ENCODE measurements around the gene DNAH14.
"Not testable (repeated sequence)": the region's sequence is repeated elsewhere in the genome, so short reads cannot be mapped to it uniquely, and the experiment has no call there.

Gene DNAH14

GRCh38 chr1:225230483-225230882 is 301.0 kb downstream of the DNAH14 start:
- H2AFZ ChIP-seq (ENCODE audit: low read length): no peak overlapping the region
- no peaks in the 10 kb centered on the region for H3K27me3 ChIP-seq (replicated peaks; ENCODE audit: insufficient read depth, low read length)
- H3K36me3 ChIP-seq (replicated peaks; ENCODE audit: insufficient read depth, low read length): no peaks in the 10 kb centered on the region
- no peaks in the 10 kb centered on the region for H3K9me3 ChIP-seq (replicated peaks; ENCODE audit: insufficient read depth, low read length)
- H3K9ac ChIP-seq (ENCODE audit: low read length): no peak overlapping the region
- H4K20me1 ChIP-seq (ENCODE audit: insufficient read depth, low read length): no peaks in the 10 kb centered on the region
- no peaks in the 10 kb centered on the region for H3K79me2 ChIP-seq (ENCODE audit: low read length)
- no peak overlapping the region for H3K4me3 ChIP-seq (ENCODE audit: low read length)
- no peaks in the 10 kb centered on the region for H3K9me2 ChIP-seq (replicated peaks; ENCODE audit: insufficient read depth, low read length)
- H3F3A ChIP-seq (ENCODE audit: insufficient read depth, low read length): no peaks in the 10 kb centered on the region
- H3K4me2 ChIP-seq (ENCODE audit: low read depth, low read length): no peak overlapping the region
- no peaks in the 10 kb centered on the region for H3K4me1 ChIP-seq (ENCODE audit: low read length)
- DNase-seq: no peak
- H3K27ac ChIP-seq (ENCODE audit: low read length): no peak overlapping the region
- TF ChIP-seq EZH2 (optimal IDR thresholded peaks at IDR 0.05; ENCODE audit: low read depth, low read length) (no peak), EZH2phosphoT487 (IDR thresholded peaks at IDR 0.05; ENCODE audit: low read length) (no peak), CTCF (IDR thresholded peaks at IDR 0.05; ENCODE audit: low read length) (no peak)

GRCh38 chr1:225232930-225233329 is 303.5 kb downstream of the DNAH14 start:
- not testable (repeated sequence) for H3K9me3 ChIP-seq (replicated peaks; ENCODE audit: insufficient read depth, low read length); H3K4me2 ChIP-seq (ENCODE audit: low read depth, low read length); H3F3A ChIP-seq (ENCODE audit: insufficient read depth, low read length); H2AFZ ChIP-seq (ENCODE audit: low read length); H3K9ac ChIP-seq (ENCODE audit: low read length); H3K27ac ChIP-seq (ENCODE audit: low read length); H3K4me1 ChIP-seq (ENCODE audit: low read length); H4K20me1 ChIP-seq (ENCODE audit: insufficient read depth, low read length); H3K79me2 ChIP-seq (ENCODE audit: low read length); DNase-seq; H3K9me2 ChIP-seq (replicated peaks; ENCODE audit: insufficient read depth, low read length); H3K4me3 ChIP-seq (ENCODE audit: low read length); H3K36me3 ChIP-seq (replicated peaks; ENCODE audit: insufficient read depth, low read length); H3K27me3 ChIP-seq (replicated peaks; ENCODE audit: insufficient read depth, low read length)

GRCh38 chr1:225242611-225243010 is 313.1 kb downstream of the DNAH14 start:
- no peaks in the 10 kb centered on the region for H3K79me2 ChIP-seq (ENCODE audit: low read length)
- H3K27ac ChIP-seq (ENCODE audit: low read length): no peak overlapping the region
- H3K36me3 ChIP-seq (replicated peaks; ENCODE audit: insufficient read depth, low read length): no peaks in the 10 kb centered on the region
- H3K4me1 ChIP-seq (ENCODE audit: low read length): no peaks in the 10 kb centered on the region
- H3K4me2 ChIP-seq (ENCODE audit: low read depth, low read length): no peak overlapping the region
- no peaks in the 10 kb centered on the region for H3K9me2 ChIP-seq (replicated peaks; ENCODE audit: insufficient read depth, low read length)
- H3K9me3 ChIP-seq (replicated peaks; ENCODE audit: insufficient read depth, low read length): no peaks in the 10 kb centered on the region
- no peaks in the 10 kb centered on the region for H4K20me1 ChIP-seq (ENCODE audit: insufficient read depth, low read length)
- no peak for TF ChIP-seq EZH2 (optimal IDR thresholded peaks at IDR 0.05; ENCODE audit: low read depth, low read length)
- no peak for TF ChIP-seq EZH2phosphoT487 (IDR thresholded peaks at IDR 0.05; ENCODE audit: low read length)
- TF ChIP-seq CTCF (IDR thresholded peaks at IDR 0.05; ENCODE audit: low read length): no peak
- H2AFZ ChIP-seq (ENCODE audit: low read length): no peak overlapping the region
- no peak for DNase-seq
- no peak overlapping the region for H3K9ac ChIP-seq (ENCODE audit: low read length)
- H3K27me3 ChIP-seq (replicated peaks; ENCODE audit: insufficient read depth, low read length): no peaks in the 10 kb centered on the region
- no peaks in the 10 kb centered on the region for H3F3A ChIP-seq (ENCODE audit: insufficient read depth, low read length)
- no peak overlapping the region for H3K4me3 ChIP-seq (ENCODE audit: low read length)

GRCh38 chr1:225250432-225250831 is 321.0 kb downstream of the DNAH14 start:
- DNase-seq: no peak
- Histone ChIP-seq H3K9me2 (replicated peaks; ENCODE audit: insufficient read depth, low read length) (no peaks in the 10 kb centered on the region), H4K20me1 (ENCODE audit: insufficient read depth, low read length) (no peaks in the 10 kb centered on the region), H3K36me3 (replicated peaks; ENCODE audit: insufficient read depth, low read length) (no peaks in the 10 kb centered on the region), H3F3A (ENCODE audit: insufficient read depth, low read length) (no peaks in the 10 kb centered on the region), H3K9me3 (replicated peaks; ENCODE audit: insufficient read depth, low read length) (no peaks in the 10 kb centered on the region), H3K4me2 (ENCODE audit: low read depth, low read length) (no peak overlapping the region), H3K9ac (ENCODE audit: low read length) (no peak overlapping the region), H3K4me3 (ENCODE audit: low read length) (no peak overlapping the region), H3K27me3 (replicated peaks; ENCODE audit: insufficient read depth, low read length) (no peaks in the 10 kb centered on the region), H3K4me1 (ENCODE audit: low read length) (no peaks in the 10 kb centered on the region), H3K27ac (ENCODE audit: low read length) (no peak overlapping the region), H2AFZ (ENCODE audit: low read length) (no peak overlapping the region), H3K79me2 (ENCODE audit: low read length) (no peaks in the 10 kb centered on the region)
- TF ChIP-seq EZH2phosphoT487 (IDR thresholded peaks at IDR 0.05; ENCODE audit: low read length): no peak
- TF ChIP-seq CTCF (IDR thresholded peaks at IDR 0.05; ENCODE audit: low read length): no peak
- no peak for TF ChIP-seq EZH2 (optimal IDR thresholded peaks at IDR 0.05; ENCODE audit: low read depth, low read length)

All from MM.1S (cell line).